GM12864 (cell line): Measurements from ENCODE around the gene RNF152.

ENCODE experiments used
- DNase-seq: peaks from one replicate; pipeline ENCODE4 v3.0.0-alpha.2; 2011; ENCODE audit warnings: low read depth
- H3K4me3 ChIP-seq: 2 replicates; pipeline ENCODE4 v1.5.1; 2011; ENCODE audit warnings: mild to moderate bottlenecking, low read depth, low read length, control low read depth
- CTCF ChIP-seq: IDR thresholded peaks from 2 replicates; pipeline ENCODE4 v1.5.1; 2011; ENCODE audit warnings: low read depth, mild to moderate bottlenecking, moderate library complexity, low read length, control low read depth, inconsistent platforms; ENCODE audit errors: missing control alignments

RNF152 gene

GRCh38 chr18:61825386-61825785 is 67.4 kb downstream of the RNF152 start:
- no peak for TF ChIP-seq CTCF
- no peak overlapping the region for H3K4me3 ChIP-seq
- no peak for DNase-seq

- H3K4me3 ChIP-seq = no peak overlapping the region
- no peak for TF ChIP-seq CTCF
- DNase-seq = no peak
Measured at GRCh38 chr18:61824733-61825363, 68.0 kb downstream of the RNF152 start.

GRCh38 chr18:61823595-61823994 is 69.2 kb downstream of the RNF152 start:
- H3K4me3 ChIP-seq = no peak overlapping the region
- no peak for TF ChIP-seq CTCF
- DNase-seq = no peak

- no peak overlapping the region for H3K4me3 ChIP-seq
- no peak for DNase-seq
- TF ChIP-seq CTCF = no peak
Measured at GRCh38 chr18:61822879-61823278, 69.9 kb downstream of the RNF152 start.

GRCh38 chr18:61821748-61822147 is 71.1 kb downstream of the RNF152 start:
- no peak overlapping the region for H3K4me3 ChIP-seq
- DNase-seq = no peak
- TF ChIP-seq CTCF = no peak

GRCh38 chr18:61820882-61821281 is 71.9 kb downstream of the RNF152 start:
- no peak overlapping the region for H3K4me3 ChIP-seq
- no peak for DNase-seq
- TF ChIP-seq CTCF = no peak

- TF ChIP-seq CTCF = no peak
Measured at GRCh38 chr18:61817086-61817485, 75.7 kb downstream of the RNF152 start.

More at GRCh38 chr18:61817086-61817485, 75.7 kb downstream of the RNF152 start:
- H3K4me3 ChIP-seq = no peak overlapping the region
- DNase-seq = no peak
